PC-3 (cell line): Measurements from ENCODE around the gene FOXP1.

Source experiments
- CTCF ChIP-seq: fragments of 300-600 bp; sonication (generic); conservative IDR thresholded peaks from 2 replicates; pipeline ENCODE4 v1.5.1; 2017; ENCODE audit warnings: antibody characterized with exemption, low read depth, mild to moderate bottlenecking, low read length
- EZH2 ChIP-seq: fragments of 300-600 bp; sonication (generic); IDR thresholded peaks from one replicate; pipeline ENCODE4 v1.6.1; 2017; ENCODE audit warnings: antibody characterized with exemption, mild to moderate bottlenecking, low read length; ENCODE audit not compliant: unreplicated experiment
- EZH2phosphoT487 ChIP-seq: fragments of 300-600 bp; sonication (generic); IDR thresholded peaks from 2 replicates; pipeline ENCODE4 v1.6.1; 2018; ENCODE audit warnings: mild to moderate bottlenecking, antibody characterized with exemption, low read length, borderline replicate concordance

- TF ChIP-seq CTCF (no peak), EZH2 (no peak), EZH2phosphoT487 (no peak)
Observed at GRCh38 chr3:71468311-71469137, 115.0 kb downstream of the FOXP1 start.
